KOPT-K1 (cell line): ENCODE measurements around the gene ARMC6.
"Not testable (repeated sequence)": the region's sequence is repeated elsewhere in the genome, so short reads cannot be mapped to it uniquely, and the experiment has no call there.

ENCODE experiments used
- H3K27ac ChIP-seq: fragments of 200-600 bp; sonication (generic); 2 replicates; pipeline ENCODE4 v1.5.1; 2016; ENCODE audit warnings: antibody characterized with exemption, mild to moderate bottlenecking, low read depth, low read length; ENCODE audit not compliant: poor library complexity, severe bottlenecking
- H3K36me3 ChIP-seq: fragments of 200-600 bp; sonication (generic); 2 replicates; pipeline ENCODE4 v1.5.1; 2017; ENCODE audit warnings: antibody characterized with exemption, mild to moderate bottlenecking, low read length, moderate library complexity; ENCODE audit not compliant: insufficient read depth
- H3K9me3 ChIP-seq: fragments of 200-600 bp; sonication (generic); 2 replicates; pipeline ENCODE4 v1.5.1; 2017; ENCODE audit warnings: antibody characterized with exemption, low read length, mild to moderate bottlenecking; ENCODE audit not compliant: insufficient read depth, poor library complexity, severe bottlenecking

Gene ARMC6

DNA sequence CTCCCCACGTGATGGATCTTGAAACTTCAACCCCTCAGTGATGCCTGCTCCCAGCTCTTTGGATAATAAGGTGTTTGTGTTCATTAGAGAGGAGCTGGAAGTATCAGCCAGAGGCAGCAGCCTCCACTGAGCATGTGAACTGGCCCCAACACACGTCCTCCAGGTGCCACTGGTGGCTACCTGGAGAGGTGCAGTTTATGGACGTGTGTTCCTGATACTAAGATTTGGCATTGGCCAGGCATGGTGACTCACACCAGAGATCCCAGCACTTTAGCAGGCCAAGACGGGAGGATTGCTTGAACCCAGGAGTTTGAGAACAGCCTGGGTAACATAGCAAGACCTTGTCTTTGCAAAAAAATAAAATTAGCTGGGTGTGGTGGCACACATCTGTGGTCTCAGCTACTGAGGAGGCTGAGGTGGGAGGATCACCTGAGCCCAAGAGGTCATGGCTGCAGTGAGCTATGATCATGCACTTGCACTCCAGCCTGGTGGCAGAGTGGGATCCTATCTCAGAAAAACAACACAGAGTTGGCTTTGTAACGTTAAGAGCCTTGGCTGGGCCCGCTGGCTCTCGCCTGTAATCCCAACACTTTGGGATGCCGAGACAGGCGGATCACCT lies 64.8 kb downstream of the ARMC6 start:
- Histone ChIP-seq H3K36me3 (no peaks in the 10 kb centered on the region; the same call in 1 of the 2 replicates), H3K27ac (no peak overlapping the region), H3K9me3 (no peaks in the 10 kb centered on the region)

DNA sequence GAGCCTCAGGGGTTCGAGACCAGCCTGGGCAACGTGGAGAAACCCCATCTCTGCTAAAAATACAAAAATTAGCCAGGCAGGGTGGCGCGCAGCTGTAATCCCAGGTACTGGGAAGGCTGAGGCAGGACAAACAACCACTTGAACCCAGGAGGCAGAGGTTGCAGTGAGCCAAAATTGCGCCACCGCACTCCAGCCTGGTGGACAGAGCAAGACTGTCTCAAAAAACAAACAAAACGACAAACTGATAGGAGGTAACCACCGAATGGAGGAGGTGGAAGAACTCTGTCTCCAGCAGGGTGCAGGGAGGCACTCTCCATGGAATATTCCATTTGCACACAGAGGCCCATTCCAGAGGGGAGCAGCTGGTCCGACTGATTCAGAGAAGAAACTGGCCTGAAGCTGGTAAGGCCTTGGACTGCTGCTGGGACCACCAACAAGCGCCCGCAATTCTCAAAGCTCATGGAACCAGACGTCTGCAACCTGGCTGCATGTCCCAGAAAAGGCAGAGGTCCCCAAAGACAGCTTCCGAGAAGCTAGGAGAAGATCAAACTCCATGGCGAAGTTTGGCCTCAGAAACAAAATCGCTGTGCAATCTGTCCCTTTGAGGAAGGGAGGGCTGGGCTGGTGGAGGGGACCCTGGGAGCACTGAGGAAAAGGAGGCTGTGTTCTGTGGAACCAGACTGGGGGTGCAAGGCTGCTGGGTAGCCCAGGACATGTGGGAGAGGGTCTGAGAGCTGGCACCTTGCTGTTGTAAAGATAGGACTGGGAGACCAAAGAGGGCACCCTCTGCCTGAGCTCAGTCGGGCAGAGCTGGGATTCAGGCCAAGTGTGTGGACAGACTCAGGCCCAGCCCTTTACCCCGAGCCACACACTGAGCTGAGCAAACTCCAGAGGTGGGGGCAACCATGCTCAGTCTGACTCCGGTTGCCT lies 65.6 kb downstream of the ARMC6 start:
- Histone ChIP-seq H3K9me3 (no peaks in the 10 kb centered on the region), H3K27ac (no peak overlapping the region), H3K36me3 (no peaks in the 10 kb centered on the region; the same call in 1 of the 2 replicates)

DNA sequence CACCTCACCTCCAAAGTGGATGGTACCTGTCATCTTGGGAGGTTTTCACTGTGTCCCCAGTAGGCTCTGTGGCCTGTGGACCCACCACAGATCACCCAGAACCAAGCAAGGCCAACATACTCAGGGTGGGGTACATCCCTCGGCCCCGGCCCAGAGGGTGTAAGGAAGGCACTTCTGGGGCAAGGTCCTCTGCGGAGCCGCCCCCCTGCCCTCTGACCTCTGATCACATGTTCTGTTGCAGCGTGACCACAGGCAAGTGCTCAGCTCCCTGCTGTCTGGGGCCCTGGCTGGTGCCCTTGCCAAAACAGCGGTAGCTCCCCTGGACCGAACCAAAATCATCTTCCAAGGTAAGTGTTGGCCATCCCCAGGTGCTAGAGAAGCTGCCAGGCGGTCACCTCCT lies 68.1 kb downstream of the ARMC6 start:
- Histone ChIP-seq H3K9me3 (no peaks in the 10 kb centered on the region), H3K36me3 (no peaks in the 10 kb centered on the region; the same call in 1 of the 2 replicates), H3K27ac (no peak overlapping the region)

DNA sequence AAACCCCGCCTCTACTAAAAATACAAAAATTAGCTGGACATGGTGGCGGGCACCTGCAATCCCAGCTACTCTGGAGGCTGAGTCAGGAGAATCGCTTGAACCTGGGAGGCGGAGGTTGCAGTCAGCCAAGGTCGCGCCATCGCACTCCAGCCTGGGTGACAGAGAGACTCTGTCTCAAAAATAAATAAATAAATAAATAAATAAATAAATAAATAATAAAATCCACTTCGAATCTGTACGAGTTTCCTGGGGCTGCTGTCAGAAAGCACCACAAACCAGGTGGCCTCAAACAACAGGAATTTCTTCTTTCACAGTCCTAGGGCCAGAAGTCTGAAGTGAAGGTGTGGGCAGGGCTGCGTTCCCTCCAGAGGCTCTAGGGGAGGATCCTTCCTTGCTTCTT lies 69.2 kb downstream of the ARMC6 start:
- not testable (repeated sequence) for H3K27ac ChIP-seq, H3K9me3 ChIP-seq, H3K36me3 ChIP-seq

DNA sequence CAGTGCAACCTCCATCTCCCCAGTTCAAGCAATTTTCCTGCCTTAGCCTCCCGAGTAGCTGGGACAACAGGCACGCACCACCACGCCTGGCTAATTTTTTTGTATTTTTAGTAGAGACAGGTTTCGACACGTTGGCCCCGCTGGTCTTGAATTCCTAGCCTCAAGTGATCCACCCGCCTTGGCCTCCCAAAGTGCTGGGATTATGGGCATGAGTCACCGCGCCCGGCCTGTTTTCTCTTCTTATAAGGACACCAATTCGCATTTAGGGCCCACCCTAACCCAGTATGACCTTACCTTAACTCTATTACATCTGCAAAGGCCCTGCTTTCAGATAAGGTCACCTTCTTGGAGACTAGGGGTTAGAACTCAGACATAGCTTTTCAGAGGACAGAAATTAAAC lies 69.8 kb downstream of the ARMC6 start:
- Histone ChIP-seq H3K9me3 (no peaks in the 10 kb centered on the region), H3K27ac (no peak overlapping the region), H3K36me3 (no peaks in the 10 kb centered on the region; the same call in 1 of the 2 replicates)

DNA sequence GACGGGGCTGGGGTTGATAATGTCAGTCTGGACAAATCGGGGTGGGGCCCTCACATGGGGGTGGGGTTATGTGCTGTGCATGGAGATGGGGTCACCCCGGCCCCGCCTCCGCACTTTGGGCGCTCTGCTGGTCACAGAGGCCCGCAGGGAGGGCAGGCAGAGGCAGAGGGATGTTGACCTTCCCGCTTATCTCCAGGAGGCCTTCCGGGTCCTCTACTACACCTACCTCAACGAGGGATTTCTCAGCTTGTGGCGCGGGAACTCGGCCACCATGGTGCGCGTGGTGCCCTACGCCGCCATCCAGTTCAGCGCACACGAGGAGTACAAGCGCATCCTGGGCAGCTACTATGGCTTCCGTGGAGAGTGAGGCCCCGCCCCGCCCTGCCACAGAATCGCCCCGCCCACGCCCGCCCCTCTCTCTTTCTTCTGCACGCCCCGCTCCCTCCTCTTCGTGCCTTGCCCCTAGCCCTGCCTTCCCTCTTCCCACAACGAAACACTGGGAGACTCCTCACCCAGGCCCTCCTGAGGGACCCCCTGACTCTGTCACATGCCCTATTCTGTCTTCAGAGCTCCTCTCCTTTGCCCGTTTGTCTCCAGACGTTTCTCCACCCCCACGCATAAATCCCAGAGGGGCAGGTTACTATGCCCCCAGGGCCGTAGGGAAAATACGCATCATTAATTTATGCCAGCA lies 72.1 kb downstream of the ARMC6 start:
- Histone ChIP-seq H3K36me3 (no peaks in the 10 kb centered on the region), H3K27ac (no peak overlapping the region), H3K9me3 (no peaks in the 10 kb centered on the region)

DNA sequence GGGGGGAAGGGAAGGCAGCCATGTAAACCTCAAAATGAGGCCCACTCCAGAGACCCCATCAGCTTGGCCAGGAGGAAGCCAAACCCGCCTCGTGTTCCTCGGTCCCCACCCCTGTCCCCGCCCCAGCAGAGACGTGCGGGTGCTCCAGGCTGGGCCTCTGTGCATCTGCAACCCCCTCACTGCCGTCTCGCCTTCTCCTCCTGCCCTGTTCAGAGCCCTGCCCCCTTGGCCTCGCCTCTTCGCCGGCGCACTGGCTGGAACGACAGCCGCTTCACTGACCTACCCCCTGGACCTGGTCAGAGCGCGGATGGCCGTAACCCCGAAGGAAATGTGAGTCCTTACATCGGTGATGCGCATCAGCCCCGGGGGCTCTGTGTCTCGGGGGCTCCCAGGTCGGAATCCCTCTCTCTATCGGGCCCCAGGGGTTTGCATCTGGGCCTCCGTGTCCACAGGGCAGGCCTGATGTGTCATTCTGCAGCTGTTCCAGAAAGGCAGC lies 72.7 kb downstream of the ARMC6 start:
- Histone ChIP-seq H3K36me3 (no peaks in the 10 kb centered on the region), H3K27ac (no peak overlapping the region), H3K9me3 (no peaks in the 10 kb centered on the region)

DNA sequence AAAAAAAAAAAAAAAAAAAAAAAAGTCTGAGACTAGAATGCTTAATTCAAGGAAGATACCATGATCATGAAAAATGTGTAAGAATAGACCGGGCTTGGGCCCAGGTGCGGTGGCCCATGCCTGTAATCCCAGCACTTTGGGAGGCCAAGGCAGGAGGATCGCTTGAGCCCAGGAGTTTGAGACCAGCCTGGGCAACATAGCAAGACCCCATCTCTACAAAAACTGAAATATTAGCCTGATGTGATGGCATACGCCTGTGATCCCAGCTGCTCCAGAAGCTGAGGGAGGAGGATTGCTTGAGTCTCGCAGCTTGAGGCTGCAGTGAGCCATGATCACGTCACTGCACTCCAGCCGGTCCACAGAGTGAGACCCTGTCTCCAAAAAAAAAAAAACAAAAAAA lies 73.5 kb downstream of the ARMC6 start:
- not testable (repeated sequence) for H3K27ac ChIP-seq, H3K36me3 ChIP-seq, H3K9me3 ChIP-seq

DNA sequence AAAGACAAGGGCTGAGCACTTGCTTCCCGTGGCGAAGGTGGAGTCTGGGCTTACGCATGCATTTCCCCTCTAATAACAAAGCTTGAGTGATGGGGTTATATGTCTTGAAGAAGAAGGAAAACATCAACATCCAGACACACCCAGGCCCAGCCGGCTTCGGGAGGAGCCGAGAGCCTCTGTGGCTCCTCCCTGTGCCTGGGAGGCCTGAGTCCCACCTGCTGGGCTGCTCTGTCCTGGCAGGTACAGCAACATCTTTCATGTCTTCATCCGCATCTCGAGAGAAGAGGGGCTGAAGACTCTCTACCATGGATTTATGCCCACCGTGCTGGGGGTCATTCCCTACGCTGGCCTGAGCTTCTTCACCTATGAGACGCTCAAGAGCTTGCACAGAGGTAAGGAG lies 74.3 kb downstream of the ARMC6 start:
- Histone ChIP-seq H3K27ac (no peak overlapping the region), H3K36me3 (no peaks in the 10 kb centered on the region), H3K9me3 (no peaks in the 10 kb centered on the region)
